Duodenal mucosa (tissue), 2 donors: ENCODE measurements around the gene GPR146.

ENCODE experiments used
- H3K27ac ChIP-seq: one replicate; pipeline ENCODE4 v1.7.0; 2013; ENCODE audit warnings: low read depth, low read length
- H3K27me3 ChIP-seq, 2 donors: one replicate each; pipeline ENCODE4 v1.7.0; 2013; ENCODE audit warnings: low read length in 2 of 2, control low read depth in 1 of 2; ENCODE audit not compliant: insufficient read depth in 2 of 2, control insufficient read depth in 1 of 2
- H3K36me3 ChIP-seq, 2 donors: one replicate each; pipeline ENCODE4 v1.7.0; 2013; ENCODE audit warnings: low read length in 2 of 2, control low read depth in 1 of 2; ENCODE audit not compliant: insufficient read depth in 2 of 2, control insufficient read depth in 1 of 2
- H3K4me1 ChIP-seq, 2 donors: one replicate each; pipeline ENCODE4 v1.7.0; 2013; ENCODE audit warnings: low read length in 2 of 2, control low read depth in 1 of 2; ENCODE audit not compliant: insufficient read depth in 2 of 2, control insufficient read depth in 1 of 2
- H3K4me3 ChIP-seq, 2 donors: one replicate each; pipeline ENCODE4 v1.7.0; 2013; ENCODE audit warnings: low read length in 2 of 2, low read depth in 1 of 2
- H3K9ac ChIP-seq, 2 donors: one replicate each; pipeline ENCODE4 v1.7.0; 2013; ENCODE audit warnings: low read length in 2 of 2, low read depth in 1 of 2
- H3K9me3 ChIP-seq, 2 donors: one replicate each; pipeline ENCODE4 v1.7.0; 2013; ENCODE audit warnings: low read length in 2 of 2, control low read depth in 1 of 2; ENCODE audit not compliant: control insufficient read depth in 1 of 2

The GPR146 gene

GRCh38 chr7:1019789-1020610 is 24.3 kb upstream of the GPR146 start:
- peaks cover 0 to 6% of the 10 kb centered on the region in 2 donors for H3K4me1 ChIP-seq
- no peaks in the 10 kb centered on the region for H3K27me3 ChIP-seq
- H3K4me3 ChIP-seq: no peak overlapping the region
- H3K9me3 ChIP-seq: no peaks in the 10 kb centered on the region
- H3K36me3 ChIP-seq: peaks cover 4 to 9% of the 10 kb centered on the region in 2 donors
- H3K9ac ChIP-seq: no peak overlapping the region
- H3K27ac ChIP-seq: no peak overlapping the region

GRCh38 chr7:1020849-1021251 is 23.5 kb upstream of the GPR146 start:
- Histone ChIP-seq H3K4me3 (no peak overlapping the region), H3K4me1 (peaks cover 0 to 6% of the 10 kb centered on the region in 2 donors), H3K9ac (no peak overlapping the region), H3K27me3 (no peaks in the 10 kb centered on the region), H3K36me3 (peaks cover 9 to 11% of the 10 kb centered on the region in 2 donors), H3K9me3 (no peaks in the 10 kb centered on the region), H3K27ac (no peak overlapping the region)

GRCh38 chr7:1021366-1021765 is 23.0 kb upstream of the GPR146 start:
- peaks cover 0 to 6% of the 10 kb centered on the region in 2 donors for H3K4me1 ChIP-seq
- no peak overlapping the region for H3K27ac ChIP-seq
- no peaks in the 10 kb centered on the region for H3K9me3 ChIP-seq
- H3K27me3 ChIP-seq: no peaks in the 10 kb centered on the region
- H3K4me3 ChIP-seq: no peak overlapping the region
- no peak overlapping the region for H3K9ac ChIP-seq
- H3K36me3 ChIP-seq: peaks cover 9 to 15% of the 10 kb centered on the region in 2 donors

- Histone ChIP-seq H3K27ac (no peak overlapping the region), H3K9ac (no peak overlapping the region), H3K9me3 (no peaks in the 10 kb centered on the region), H3K27me3 (no peaks in the 10 kb centered on the region), H3K4me1 (peaks cover 0 to 6% of the 10 kb centered on the region in 2 donors), H3K4me3 (no peak overlapping the region), H3K36me3 (peaks cover 9 to 19% of the 10 kb centered on the region in 2 donors)
Observed at GRCh38 chr7:1021931-1022330, 22.4 kb upstream of the GPR146 start.

- Histone ChIP-seq H3K27ac (no peak overlapping the region), H3K27me3 (no peaks in the 10 kb centered on the region), H3K36me3 (peaks cover 9 to 19% of the 10 kb centered on the region in 2 donors), H3K4me1 (peaks cover 0 to 10% of the 10 kb centered on the region in 2 donors), H3K4me3 (no peak overlapping the region), H3K9me3 (no peaks in the 10 kb centered on the region), H3K9ac (no peak overlapping the region)
Observed at GRCh38 chr7:1022356-1022755, 22.0 kb upstream of the GPR146 start.

- no peak overlapping the region for H3K4me3 ChIP-seq
- no peak overlapping the region for H3K27ac ChIP-seq
- no peaks in the 10 kb centered on the region for H3K9me3 ChIP-seq
- no peaks in the 10 kb centered on the region for H3K27me3 ChIP-seq
- peaks cover 0 to 12% of the 10 kb centered on the region in 2 donors for H3K4me1 ChIP-seq
- H3K36me3 ChIP-seq: peaks cover 9 to 19% of the 10 kb centered on the region in 2 donors
- H3K9ac ChIP-seq: no peak overlapping the region
Observed at GRCh38 chr7:1022801-1023465, 21.4 kb upstream of the GPR146 start.

GRCh38 chr7:1024331-1024841 is 20.0 kb upstream of the GPR146 start:
- Histone ChIP-seq H3K4me3 (no peak overlapping the region), H3K27me3 (no peaks in the 10 kb centered on the region), H3K4me1 (peaks cover 7 to 17% of the 10 kb centered on the region in 2 donors), H3K27ac (no peak overlapping the region), H3K9me3 (no peaks in the 10 kb centered on the region), H3K36me3 (peaks cover 9 to 16% of the 10 kb centered on the region in 2 donors), H3K9ac (no peak overlapping the region)

GRCh38 chr7:1024876-1025742 is 19.2 kb upstream of the GPR146 start:
- H3K4me3 ChIP-seq: no peak overlapping the region
- no peak overlapping the region for H3K9ac ChIP-seq
- no peaks in the 10 kb centered on the region for H3K27me3 ChIP-seq
- no peak overlapping the region for H3K27ac ChIP-seq
- H3K4me1 ChIP-seq: peaks cover 7 to 22% of the 10 kb centered on the region in 2 donors
- peaks cover 9 to 16% of the 10 kb centered on the region in 2 donors for H3K36me3 ChIP-seq
- H3K9me3 ChIP-seq: no peaks in the 10 kb centered on the region

GRCh38 chr7:1025743-1026581 is 18.4 kb upstream of the GPR146 start:
- Histone ChIP-seq H3K4me1 (peaks cover 7 to 22% of the 10 kb centered on the region in 2 donors), H3K27me3 (no peaks in the 10 kb centered on the region), H3K36me3 (peaks cover 9 to 16% of the 10 kb centered on the region in 2 donors), H3K9ac (no peak overlapping the region), H3K9me3 (no peaks in the 10 kb centered on the region), H3K27ac (no peak overlapping the region), H3K4me3 (no peak overlapping the region)
